Measurements from ENCODE around the gene PPP1R14B. TPM values are rescaled to one million over a fixed set of nuclear protein-coding genes. Genes with fewer than 3 reads are reported as not detected.

PPP1R14B gene
- polyA plus RNA-seq, 1 experiment = 119 TPM

DNA sequence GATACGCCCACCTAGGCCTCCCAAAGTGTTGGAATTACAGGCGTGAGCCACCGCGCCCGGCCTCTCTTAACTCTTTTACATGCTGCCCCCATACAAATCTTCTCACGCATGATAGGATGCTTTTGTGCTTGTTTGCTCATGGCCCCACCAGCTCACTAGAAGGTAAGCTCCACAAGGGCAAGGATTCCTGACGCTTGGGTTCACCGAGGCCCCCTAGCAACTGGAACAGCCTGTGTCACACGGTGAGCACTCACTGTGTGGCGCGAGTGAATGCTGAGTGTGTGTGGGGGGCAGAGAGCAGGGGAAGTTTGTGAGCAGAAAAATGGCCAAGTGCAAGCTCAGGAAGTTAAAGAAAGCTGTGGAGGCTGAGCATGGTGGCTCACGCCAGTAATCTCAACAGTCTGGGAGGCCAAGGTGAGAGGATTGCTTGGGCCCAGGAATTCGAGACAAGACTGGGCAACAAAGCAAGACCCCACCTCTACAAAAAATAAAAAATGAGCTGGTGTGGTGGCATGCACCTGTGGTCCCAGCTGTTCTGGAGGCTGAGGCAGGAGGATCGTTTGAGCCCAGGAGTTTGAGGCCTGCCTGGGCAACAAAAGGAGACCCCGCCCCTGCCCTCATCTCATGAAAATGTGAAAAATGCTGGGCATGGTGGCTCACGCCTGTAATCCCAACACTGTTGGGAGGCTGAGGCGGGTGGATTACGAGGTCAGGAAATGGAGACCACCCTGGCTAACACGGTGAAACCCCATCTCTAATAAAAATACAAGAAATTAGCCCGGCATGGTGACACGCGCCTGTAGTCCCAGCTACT is 35.4 kb upstream of the PPP1R14B start:
- ChIA-PET CTCF (interaction anchor here (0.6 to 12.0 kb wide), 3 partner anchors 20 to 600 kb away, joined by 3 to 124 read pairs (median 11); partner anchors contain the start of gene CATSPERZ), POLR2A (interaction anchor here (0.6 kb wide), 2 partner anchors 12 to 112 kb away, joined by 6 to 10 read pairs; no protein-coding TSS in a partner anchor)
- DNase-seq (ENCODE audit: low read depth, low spot score) = no peak
- TF ChIP-seq, protein P1, sequence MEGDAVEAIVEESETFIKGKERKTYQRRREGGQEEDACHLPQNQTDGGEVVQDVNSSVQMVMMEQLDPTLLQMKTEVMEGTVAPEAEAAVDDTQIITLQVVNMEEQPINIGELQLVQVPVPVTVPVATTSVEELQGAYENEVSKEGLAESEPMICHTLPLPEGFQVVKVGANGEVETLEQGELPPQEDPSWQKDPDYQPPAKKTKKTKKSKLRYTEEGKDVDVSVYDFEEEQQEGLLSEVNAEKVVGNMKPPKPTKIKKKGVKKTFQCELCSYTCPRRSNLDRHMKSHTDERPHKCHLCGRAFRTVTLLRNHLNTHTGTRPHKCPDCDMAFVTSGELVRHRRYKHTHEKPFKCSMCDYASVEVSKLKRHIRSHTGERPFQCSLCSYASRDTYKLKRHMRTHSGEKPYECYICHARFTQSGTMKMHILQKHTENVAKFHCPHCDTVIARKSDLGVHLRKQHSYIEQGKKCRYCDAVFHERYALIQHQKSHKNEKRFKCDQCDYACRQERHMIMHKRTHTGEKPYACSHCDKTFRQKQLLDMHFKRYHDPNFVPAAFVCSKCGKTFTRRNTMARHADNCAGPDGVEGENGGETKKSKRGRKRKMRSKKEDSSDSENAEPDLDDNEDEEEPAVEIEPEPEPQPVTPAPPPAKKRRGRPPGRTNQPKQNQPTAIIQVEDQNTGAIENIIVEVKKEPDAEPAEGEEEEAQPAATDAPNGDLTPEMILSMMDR (IDR thresholded peaks at IDR 0.05; ENCODE audit: low read depth, low read length) = no peak
- Histone ChIP-seq H3K27me3 (ENCODE audit: control insufficient read depth, insufficient read depth, low read length) (no peaks in the 10 kb centered on the region), H3K4me3 (ENCODE audit: low read depth, low read length) (no peak overlapping the region), H3K9me3 (ENCODE audit: control insufficient read depth, insufficient read depth, low read length) (no peaks in the 10 kb centered on the region), H3K27ac (ENCODE audit: low read depth, low read length) (no peak overlapping the region)

GRCh38 chr11:64278576-64279190 is 31.9 kb upstream of the PPP1R14B start:
- no peaks in the 10 kb centered on the region for H3K27me3 ChIP-seq (ENCODE audit: control insufficient read depth, insufficient read depth, low read length)
- POLR2A ChIA-PET = no interaction called here
- DNase-seq (ENCODE audit: low read depth, low spot score) = no peak
- H3K4me3 ChIP-seq (ENCODE audit: low read depth, low read length) = no peak overlapping the region
- CTCF ChIA-PET = interaction anchor here (1.8 kb wide), 1 partner anchor 26 kb away, joined by 13 read pairs; no protein-coding TSS in a partner anchor
- TF ChIP-seq, protein P1 (IDR thresholded peaks at IDR 0.05; ENCODE audit: low read depth, low read length) = no peak
- no peak overlapping the region for H3K27ac ChIP-seq (ENCODE audit: low read depth, low read length)
- no peaks in the 10 kb centered on the region for H3K9me3 ChIP-seq (ENCODE audit: control insufficient read depth, insufficient read depth, low read length)

DNA sequence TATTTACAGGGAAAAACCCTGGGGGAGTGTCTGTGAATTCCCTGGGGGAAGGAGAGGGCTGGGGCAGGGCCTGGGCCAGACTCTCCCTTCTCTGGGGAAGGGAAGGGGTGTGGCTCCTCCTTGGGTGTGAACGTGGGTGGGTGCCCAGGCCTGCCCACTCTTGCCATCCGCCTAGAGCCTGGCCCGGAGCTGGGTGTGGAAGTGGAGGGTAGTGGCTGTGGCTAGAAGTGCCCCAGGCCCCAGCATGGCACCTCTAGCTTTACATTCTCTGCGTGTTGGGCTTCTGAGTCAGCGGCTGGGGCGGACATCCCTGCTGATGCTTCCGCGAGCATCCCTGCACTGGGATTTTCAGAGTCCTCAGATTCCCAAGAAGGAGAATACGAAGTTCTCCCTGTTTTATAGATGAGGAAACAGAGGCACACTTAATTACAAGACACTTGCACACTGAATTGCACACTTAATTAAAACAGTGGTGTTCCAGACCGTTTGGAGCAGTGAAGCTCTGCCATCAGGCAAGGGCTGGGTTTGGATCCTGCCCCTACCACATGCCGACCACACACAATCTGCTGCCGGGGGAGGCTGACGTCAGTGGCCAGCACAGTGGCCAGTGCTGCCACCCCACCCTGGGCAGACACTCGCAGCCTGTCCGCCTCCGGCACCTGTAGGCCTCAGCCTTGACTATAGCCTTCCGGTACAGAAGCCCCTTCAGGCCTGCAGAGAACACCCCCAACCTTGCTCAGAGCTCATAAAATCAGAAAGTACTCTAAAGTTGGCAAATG is 30.1 kb upstream of the PPP1R14B start:
- Histone ChIP-seq H3K4me3 (ENCODE audit: low read depth, low read length) (no peak overlapping the region), H3K27ac (ENCODE audit: low read depth, low read length) (no peak overlapping the region), H3K9me3 (ENCODE audit: control insufficient read depth, insufficient read depth, low read length) (no peaks in the 10 kb centered on the region), H3K27me3 (ENCODE audit: control insufficient read depth, insufficient read depth, low read length) (no peaks in the 10 kb centered on the region)
- no peak for DNase-seq (ENCODE audit: low read depth, low spot score)
- POLR2A ChIA-PET = no interaction called here
- CTCF ChIA-PET = interaction anchor here (0.6 to 1.5 kb wide), 4 partner anchors 16 to 36 kb away, joined by 3 to 11 read pairs (median 5); partner anchors contain the start of gene FKBP2
- TF ChIP-seq, protein P1 (IDR thresholded peaks at IDR 0.05; ENCODE audit: low read depth, low read length) = no peak

DNA sequence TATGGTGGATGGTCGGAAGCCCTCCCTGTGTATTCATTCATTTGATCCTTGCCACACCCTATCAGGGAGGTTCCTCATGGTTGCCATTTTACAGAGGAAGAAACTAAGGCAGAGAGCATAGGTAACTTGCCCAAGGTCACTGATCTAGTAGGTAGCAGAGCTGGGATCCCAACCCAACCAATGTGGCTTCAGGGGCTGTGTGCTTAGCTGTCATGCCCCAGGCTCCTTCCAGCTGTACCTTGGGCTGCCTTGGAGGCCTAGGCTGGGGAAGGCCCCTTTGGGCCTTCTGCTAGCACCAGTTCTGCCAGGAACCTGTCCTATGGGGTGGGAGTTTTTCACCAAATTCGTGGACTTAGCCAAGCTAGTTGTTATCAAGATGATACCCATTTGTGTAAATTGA is 29.1 kb upstream of the PPP1R14B start:
- POLR2A ChIA-PET = no interaction called here

More for the DNA sequence above, 29.1 kb upstream of the PPP1R14B start:
- Histone ChIP-seq H3K27me3 (ENCODE audit: control insufficient read depth, insufficient read depth, low read length) (no peaks in the 10 kb centered on the region), H3K4me3 (ENCODE audit: low read depth, low read length) (no peak overlapping the region), H3K27ac (ENCODE audit: low read depth, low read length) (no peak overlapping the region), H3K9me3 (ENCODE audit: control insufficient read depth, insufficient read depth, low read length) (no peaks in the 10 kb centered on the region; the same call in 1 of the 2 replicates)
- DNase-seq (ENCODE audit: low read depth, low spot score) = no peak
- TF ChIP-seq, protein P1 (IDR thresholded peaks at IDR 0.05; ENCODE audit: low read depth, low read length) = no peak
- CTCF ChIA-PET = interaction anchor here (0.9 to 1.5 kb wide), 3 partner anchors 21 to 29 kb away, joined by 3 to 5 read pairs (median 5); no protein-coding TSS in a partner anchor

Measured in AG04450 (cell line).